GM23248 (cell line): ENCODE results near the gene HOXA11. TPM values are rescaled to one million over a fixed set of nuclear protein-coding genes. Genes with fewer than 3 reads are reported as not detected.
A peak's percentile ranks its signal among the peaks of the same experiment; 100 is the strongest.

Experiments used
- DNase-seq: peaks from one replicate; pipeline ENCODE4 v3.0.0-alpha.2; 2015
- H2AFZ ChIP-seq: fragments of 200-600 bp; sonication (generic); 2 replicates; pipeline ENCODE4 v1.6.1; 2016; ENCODE audit warnings: antibody characterized with exemption
- H3F3A ChIP-seq: fragments of 200-600 bp; sonication (generic); 2 replicates; pipeline ENCODE4 v1.6.1; 2016; ENCODE audit warnings: mild to moderate bottlenecking, antibody characterized with exemption, mixed run types; ENCODE audit not compliant: insufficient read depth
- H3K27ac ChIP-seq: fragments of 200-600 bp; sonication (generic); 2 replicates; pipeline ENCODE4 v1.5.1; 2016; ENCODE audit warnings: mild to moderate bottlenecking
- H3K27me3 ChIP-seq: fragments of 200-600 bp; sonication (generic); replicated peaks from 2 replicates; pipeline ENCODE4 v1.6.1; 2016; ENCODE audit warnings: mild to moderate bottlenecking; ENCODE audit not compliant: insufficient read depth
- H3K36me3 ChIP-seq: fragments of 200-600 bp; sonication (generic); 2 replicates; pipeline ENCODE4 v1.6.1; 2016; ENCODE audit warnings: low read depth, mild to moderate bottlenecking
- H3K4me1 ChIP-seq: fragments of 200-600 bp; sonication (generic); 2 replicates; pipeline ENCODE4 v1.6.1; 2016; ENCODE audit warnings: mild to moderate bottlenecking; ENCODE audit not compliant: insufficient read depth
- H3K4me2 ChIP-seq: fragments of 200-600 bp; sonication (generic); one replicate; pipeline ENCODE4 v1.6.1; 2016; ENCODE audit warnings: mild to moderate bottlenecking; ENCODE audit not compliant: unreplicated experiment
- H3K4me3 ChIP-seq: fragments of 200-600 bp; sonication (generic); 2 replicates; pipeline ENCODE4 v1.5.1; 2016; ENCODE audit warnings: mild to moderate bottlenecking
- H3K79me2 ChIP-seq: fragments of 200-600 bp; sonication (generic); 2 replicates; pipeline ENCODE4 v1.6.1; 2016; ENCODE audit warnings: mild to moderate bottlenecking; ENCODE audit not compliant: insufficient read depth
- H3K9ac ChIP-seq: fragments of 200-600 bp; sonication (generic); 2 replicates; pipeline ENCODE4 v1.6.1; 2016; ENCODE audit warnings: mild to moderate bottlenecking
- H3K9me2 ChIP-seq: fragments of 200-600 bp; sonication (generic); 2 replicates; pipeline ENCODE4 v1.6.1; 2016; ENCODE audit warnings: mixed run types, mild to moderate bottlenecking, moderate library complexity; ENCODE audit not compliant: insufficient read depth
- H3K9me3 ChIP-seq: fragments of 200-600 bp; sonication (generic); one replicate; pipeline ENCODE4 v1.6.1; 2017; ENCODE audit warnings: low read depth
- H4K20me1 ChIP-seq: fragments of 200-600 bp; sonication (generic); 2 replicates; pipeline ENCODE4 v1.6.0; 2016; ENCODE audit not compliant: insufficient read depth
- EZH2 ChIP-seq: fragments of 200-600 bp; sonication (generic); IDR thresholded peaks from 2 replicates; pipeline ENCODE4 v1.6.1; 2018; ENCODE audit warnings: antibody characterized with exemption, mild to moderate bottlenecking; ENCODE audit not compliant: insufficient read depth, poor library complexity, severe bottlenecking
- EZH2phosphoT487 ChIP-seq: fragments of 200-600 bp; sonication (generic); IDR thresholded peaks from 2 replicates; pipeline ENCODE4 v1.6.1; 2018; ENCODE audit warnings: antibody characterized with exemption, moderate library complexity, mild to moderate bottlenecking, low read depth; ENCODE audit not compliant: insufficient read depth
- WGBS, 2 experiments: methylation state at CpG; one replicate each; pipeline ENCODE4 v1.1.6; 2015 to 2017; ENCODE audit warnings: low lambda C conversion rate in 2 of 2, low coverage in 1 of 2; ENCODE audit errors: missing lambda C conversion rate in 2 of 2; 5-methylcytosine and 5-hydroxymethylcytosine counted together
- in situ Hi-C: fragments of 300-500 bp; cut with MboI; formaldehyde crosslinking; loops from 2 replicates; pipeline ENCODE4 v1.15.0; 2020
- polyA plus RNA-seq: library from polyadenylated mRNA; unstranded; fragments of >200 nt; fragmentation: Nextera tagmentation; extraction: Ambion mirVana; gene quantifications from 2 replicates; pipeline ENCODE4 v1.2.1, GENCODE V29; 2016
- total RNA-seq: library from RNA; depleted of rRNA; stranded (reverse); fragments of >200 nt; shearing (Covaris generic); gene quantifications from 2 replicates; pipeline ENCODE4 v1.2.3, GENCODE V29; 2014

The HOXA11 gene
- total and polyA plus RNA-seq, 2 experiments from 2014 or later = 8.0 to 8.3 TPM

DNA sequence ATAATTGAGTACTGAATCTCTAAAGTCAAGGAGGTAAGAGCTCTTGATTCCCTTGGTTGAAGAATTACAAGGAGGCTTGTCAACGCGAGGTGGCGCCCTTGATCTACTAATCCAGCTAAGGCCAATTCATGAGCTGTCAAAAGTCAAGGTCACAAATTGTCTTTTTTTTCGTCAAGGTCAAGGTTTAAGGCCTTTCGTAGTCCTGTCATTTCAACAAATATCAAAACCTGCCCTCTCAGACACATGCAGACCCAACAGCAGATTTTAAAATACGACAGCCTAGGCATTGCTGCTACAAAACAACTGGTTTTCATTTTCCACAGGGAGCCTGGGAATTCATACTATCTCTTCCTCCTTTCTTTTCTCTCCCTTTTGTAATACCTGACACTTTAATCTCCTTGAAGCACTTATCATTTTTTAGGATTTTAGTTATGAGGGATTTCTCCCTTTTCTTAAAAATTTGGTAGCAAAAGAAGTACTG lies 11.3 kb upstream of the HOXA11 start:
- Histone ChIP-seq H3K36me3 (no peaks in the 10 kb centered on the region), H3K27me3 (peaks cover 15% of the 10 kb centered on the region; the same call in 1 of the 2 replicates), H3K4me3 (no peak overlapping the region), H4K20me1 (no peaks in the 10 kb centered on the region), H3K27ac (no peak overlapping the region), H3K79me2 (no peaks in the 10 kb centered on the region), H3K9me2 (no peaks in the 10 kb centered on the region), H3F3A (peaks cover 10% of the 10 kb centered on the region; the same call in 1 of the 2 replicates), H3K9ac (no peak overlapping the region), H2AFZ (no peak overlapping the region), H3K4me2 (no peak overlapping the region), H3K4me1 (no peaks in the 10 kb centered on the region), H3K9me3 (no peaks in the 10 kb centered on the region)
- peak; percentile 75 for DNase-seq
- in situ Hi-C loops = loop anchor here (10.0 kb wide), 1 partner anchor 898 kb away; no protein-coding TSS in a partner anchor
- 2 to 4% methylated on average over 6 of the region's 6 CpGs for WGBS, 2 experiments
- TF ChIP-seq EZH2 (no peak), EZH2phosphoT487 (no peak)

DNA sequence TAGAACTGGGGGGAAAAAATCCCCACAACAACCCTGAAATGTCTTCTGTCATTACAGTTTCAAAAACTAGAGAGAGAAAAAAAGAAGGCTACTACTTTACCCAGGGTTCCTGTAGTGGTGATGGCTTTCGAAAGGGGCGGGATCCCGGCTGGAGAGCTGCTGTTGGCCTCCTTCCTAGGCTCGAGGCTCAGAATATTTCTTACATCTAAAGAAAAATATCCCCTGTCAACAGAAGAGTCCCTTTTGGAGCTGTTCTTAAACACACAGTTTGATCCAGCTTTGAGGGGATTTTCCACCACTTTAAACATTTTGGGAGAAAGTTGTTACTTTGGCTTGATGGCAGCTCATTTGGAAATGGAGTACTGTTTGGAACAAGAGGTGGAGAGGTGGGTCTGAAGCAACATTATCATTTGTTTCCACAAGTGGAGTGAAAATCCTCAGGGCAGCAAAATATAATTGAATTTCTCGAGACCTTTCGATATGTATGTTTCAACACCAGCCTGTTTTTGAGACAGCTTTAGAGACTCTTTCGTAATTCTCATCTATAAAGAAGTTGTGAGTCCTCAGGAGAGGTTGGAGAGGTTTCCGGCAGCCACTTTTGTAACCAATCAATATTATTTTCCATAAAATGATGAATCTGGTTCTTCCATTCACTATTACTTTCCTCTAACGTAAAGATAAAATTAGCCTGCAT lies 9.8 kb upstream of the HOXA11 start:
- H3K27me3 ChIP-seq = peaks cover 15% of the 10 kb centered on the region; the same call in 1 of the 2 replicates
- 78% methylated on average over 9 of the region's 9 CpGs for WGBS, 2 experiments

DNA sequence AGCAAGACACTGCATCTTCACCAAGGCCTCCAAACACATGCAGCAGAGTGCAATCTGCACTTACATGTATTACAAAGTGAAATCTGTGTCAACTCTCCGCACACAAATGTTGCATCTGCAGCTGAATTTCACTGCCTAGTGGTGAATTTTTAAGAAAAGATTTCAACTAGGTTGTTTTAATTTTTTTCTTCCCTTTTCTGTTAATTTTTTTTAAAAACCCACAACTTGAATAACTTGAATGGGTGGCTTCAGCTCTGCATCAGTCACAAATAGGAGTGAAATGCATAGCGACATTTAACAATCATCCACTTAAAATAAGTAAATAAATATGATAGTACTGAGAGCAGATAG lies 8.9 kb upstream of the HOXA11 start:
- Histone ChIP-seq H4K20me1 (no peaks in the 10 kb centered on the region), H3K36me3 (no peaks in the 10 kb centered on the region), H3K4me2 (no peak overlapping the region), H3K4me1 (no peaks in the 10 kb centered on the region), H2AFZ (no peak overlapping the region), H3K9me3 (no peaks in the 10 kb centered on the region), H3F3A (peaks cover 5% of the 10 kb centered on the region; the same call in 1 of the 2 replicates), H3K79me2 (no peaks in the 10 kb centered on the region), H3K27me3 (peaks cover 15% of the 10 kb centered on the region; the same call in 1 of the 2 replicates), H3K9ac (no peak overlapping the region), H3K4me3 (no peak overlapping the region), H3K27ac (no peak overlapping the region), H3K9me2 (no peaks in the 10 kb centered on the region)
- no peak for TF ChIP-seq EZH2
- TF ChIP-seq EZH2phosphoT487 = no peak
- no peak for DNase-seq
- WGBS, 2 experiments = 94 to 100% methylated on average over 2 of the region's 2 CpGs
- in situ Hi-C loops = loop anchor here (10.0 kb wide), 1 partner anchor 901 kb away; no protein-coding TSS in a partner anchor

More for the DNA sequence above, 9.8 kb upstream of the HOXA11 start:
- in situ Hi-C loops = loop anchor here (10.0 kb wide), 1 partner anchor 900 kb away; no protein-coding TSS in a partner anchor
- no peak for DNase-seq
- TF ChIP-seq EZH2 (no peak), EZH2phosphoT487 (no peak)
- no peak overlapping the region for H3K9ac ChIP-seq
- H2AFZ ChIP-seq = no peak overlapping the region
- no peaks in the 10 kb centered on the region for H3K4me1 ChIP-seq
- no peak overlapping the region for H3K4me3 ChIP-seq
- no peaks in the 10 kb centered on the region for H3K9me3 ChIP-seq
- no peaks in the 10 kb centered on the region for H3K36me3 ChIP-seq
- no peaks in the 10 kb centered on the region for H3K79me2 ChIP-seq
- H4K20me1 ChIP-seq = no peaks in the 10 kb centered on the region
- peaks cover 5% of the 10 kb centered on the region; the same call in 1 of the 2 replicates for H3F3A ChIP-seq
- H3K9me2 ChIP-seq = no peaks in the 10 kb centered on the region
- no peak overlapping the region for H3K4me2 ChIP-seq
- no peak overlapping the region for H3K27ac ChIP-seq

DNA sequence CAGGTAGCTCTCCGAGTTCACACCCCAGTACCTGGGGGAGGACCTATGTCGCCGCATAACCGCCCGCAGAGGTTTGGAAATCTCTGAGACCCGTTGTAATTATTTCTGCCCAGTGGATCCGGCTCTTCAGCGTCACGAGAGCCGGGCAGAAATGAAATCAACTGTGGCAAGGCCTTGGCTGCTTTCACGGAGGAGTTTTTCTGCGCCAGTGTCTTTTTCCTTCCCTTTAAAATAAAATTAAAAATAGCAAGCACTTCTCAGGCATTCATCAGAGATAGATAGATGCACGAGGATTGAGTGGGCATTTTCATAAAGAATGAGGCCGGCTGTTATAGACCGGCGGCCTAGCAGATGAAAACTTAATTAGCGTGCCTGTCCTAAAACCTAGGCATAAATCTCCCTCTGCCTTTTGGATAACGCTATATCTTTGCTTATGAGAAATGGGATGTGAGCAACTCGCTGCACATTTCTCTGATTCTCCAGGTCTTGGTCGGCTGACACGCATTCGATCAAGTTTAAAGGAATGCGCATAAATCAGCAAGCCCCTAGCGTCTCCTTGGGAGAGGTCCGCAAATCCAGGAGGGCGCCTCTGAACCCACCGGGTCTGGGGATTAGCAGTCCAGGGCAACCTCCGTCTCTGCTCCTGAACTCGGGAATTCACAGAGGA lies 8.4 kb upstream of the HOXA11 start:
- Histone ChIP-seq H3K9me2 (no peaks in the 10 kb centered on the region), H3K27ac (no peak overlapping the region), H3F3A (peaks cover 5% of the 10 kb centered on the region; the same call in 1 of the 2 replicates), H3K36me3 (no peaks in the 10 kb centered on the region), H3K4me1 (no peaks in the 10 kb centered on the region), H3K9me3 (no peaks in the 10 kb centered on the region), H4K20me1 (no peaks in the 10 kb centered on the region), H3K9ac (peak overlapping the region; percentile 74), H3K79me2 (no peaks in the 10 kb centered on the region), H3K4me3 (peak overlapping the region; percentile 74), H3K4me2 (peak overlapping the region; percentile 83), H3K27me3 (0 out of 2 replicates have a peak, but pooled peaks cover 10% of the 10 kb centered on the region), H2AFZ (peak overlapping the region; percentile 84)
- in situ Hi-C loops = loop anchor here (10.0 kb wide), 1 partner anchor 901 kb away; no protein-coding TSS in a partner anchor
- TF ChIP-seq EZH2 = no peak
- no peak for TF ChIP-seq EZH2phosphoT487
- no peak for DNase-seq
- 93 to 94% methylated on average over 28 to 29 of the region's 29 CpGs for WGBS, 2 experiments
